Neuronal stem cell (in vitro differentiated cells): ENCODE measurements around the gene EGR1.

Experiments used
- DNase-seq: peaks from one replicate; pipeline ENCODE4 v3.0.0-alpha.2; 2013; ENCODE audit warnings: low spot score
- H2AFZ ChIP-seq: one replicate; pipeline ENCODE4 v1.6.1; 2013; ENCODE audit warnings: mild to moderate bottlenecking, low read length, inconsistent platforms
- H2AK5ac ChIP-seq: 2 replicates; pipeline ENCODE4 v1.6.1; 2013; ENCODE audit warnings: low read depth, mild to moderate bottlenecking, inconsistent platforms, low read length, moderate library complexity, mixed read lengths
- H2BK120ac ChIP-seq: 2 replicates; pipeline ENCODE4 v1.6.1; 2013; ENCODE audit warnings: low read depth, mild to moderate bottlenecking, inconsistent platforms, low read length, moderate library complexity, mixed read lengths
- H2BK12ac ChIP-seq: one replicate; pipeline ENCODE4 v1.6.1; 2013; ENCODE audit warnings: low read length, inconsistent platforms
- H2BK15ac ChIP-seq: 2 replicates; pipeline ENCODE4 v1.6.1; 2013; ENCODE audit warnings: mild to moderate bottlenecking, low read length, inconsistent platforms, mixed read lengths
- H2BK5ac ChIP-seq: one replicate; pipeline ENCODE4 v1.6.1; 2013; ENCODE audit warnings: inconsistent platforms, mild to moderate bottlenecking, low read length, moderate library complexity
- H3K14ac ChIP-seq: one replicate; pipeline ENCODE4 v1.6.1; 2013; ENCODE audit warnings: low read length, inconsistent platforms
- H3K18ac ChIP-seq: 2 replicates; pipeline ENCODE4 v1.6.1; 2013; ENCODE audit warnings: low read length, inconsistent platforms
- H3K23ac ChIP-seq: 2 replicates; pipeline ENCODE4 v1.6.1; 2013; ENCODE audit warnings: low read depth, mild to moderate bottlenecking, mixed read lengths, low read length, inconsistent platforms; ENCODE audit not compliant: poor library complexity
- H3K27ac ChIP-seq: replicated peaks from 3 replicates; pipeline ENCODE4 v1.5.1; 2013; ENCODE audit warnings: low read length, inconsistent platforms
- H3K27me3 ChIP-seq, 3 experiments: 2 replicates each; pipeline ENCODE4 v1.6.1; 2013; ENCODE audit warnings: low read length in 3 of 3, mild to moderate bottlenecking in 2 of 3, inconsistent platforms in 1 of 3, low read depth in 1 of 3, mixed read lengths in 1 of 3, moderate library complexity in 1 of 3; ENCODE audit not compliant: control insufficient read depth in 3 of 3, insufficient read depth in 3 of 3
- H3K36me3 ChIP-seq, 2 donors: replicated peaks in 1 of 2; 2 replicates each; pipeline ENCODE4 v1.6.1; 2013; ENCODE audit warnings: low read length in 2 of 2; ENCODE audit not compliant: control insufficient read depth in 2 of 2, insufficient read depth in 2 of 2
- H3K4ac ChIP-seq: 2 replicates; pipeline ENCODE4 v1.6.1; 2013; ENCODE audit warnings: inconsistent platforms, mild to moderate bottlenecking, low read length, moderate library complexity
- H3K4me1 ChIP-seq, 2 donors: 1 replicate in 1 of 2; 2 replicates in 1 of 2; pipeline ENCODE4 v1.6.1; 2013; ENCODE audit warnings: low read length in 2 of 2, low read depth in 1 of 2; ENCODE audit not compliant: control insufficient read depth in 2 of 2, insufficient read depth in 1 of 2
- H3K4me2 ChIP-seq: one replicate; pipeline ENCODE4 v1.6.1; 2013; ENCODE audit warnings: mild to moderate bottlenecking, low read length, inconsistent platforms; ENCODE audit not compliant: insufficient read depth, poor library complexity, severe bottlenecking
- H3K4me3 ChIP-seq, 2 donors: 2 replicates each; pipeline ENCODE4 v1.5.1; 2013; ENCODE audit warnings: low read length in 2 of 2, mild to moderate bottlenecking in 2 of 2, inconsistent platforms in 1 of 2, moderate library complexity in 1 of 2
- H3K79me1 ChIP-seq: one replicate; pipeline ENCODE4 v1.6.1; 2013; ENCODE audit warnings: low read depth, mild to moderate bottlenecking, inconsistent platforms, low read length, moderate library complexity
- H3K9ac ChIP-seq: one replicate; pipeline ENCODE4 v1.6.1; 2013; ENCODE audit warnings: mild to moderate bottlenecking, low read depth, low read length, inconsistent platforms; ENCODE audit not compliant: poor library complexity
- H3K9me3 ChIP-seq, 2 donors: replicated peaks in 1 of 2; 2 replicates each; pipeline versions ENCODE3 to v1.6.1; 2013; ENCODE audit warnings: low read length in 2 of 2, mild to moderate bottlenecking in 2 of 2, inconsistent platforms in 1 of 2, low read depth in 1 of 2, mixed read lengths in 1 of 2, moderate library complexity in 1 of 2; ENCODE audit not compliant: control insufficient read depth in 2 of 2, insufficient read depth in 1 of 2
- H4K8ac ChIP-seq: one replicate; pipeline ENCODE4 v1.6.1; 2013; ENCODE audit warnings: low read depth, mild to moderate bottlenecking, inconsistent platforms, low read length, moderate library complexity
- H4K91ac ChIP-seq: one replicate; pipeline ENCODE4 v1.6.1; 2013; ENCODE audit warnings: low read length, low read depth, mild to moderate bottlenecking, inconsistent platforms; ENCODE audit not compliant: poor library complexity
- WGBS, 2 donors: extraction: QIAGEN DNeasy Blood & Tissue Kit; methylation state at CpG; one replicate each; pipeline ENCODE4 v1.1.7; 2013; ENCODE audit warnings: missing lambda C conversion rate in 2 of 2, mixed read lengths in 1 of 2; ENCODE audit not compliant: insufficient read length in 2 of 2, insufficient replicate concordance in 1 of 2; ENCODE audit errors: extremely low coverage in 2 of 2; 5-methylcytosine and 5-hydroxymethylcytosine counted together

The EGR1 gene

GRCh38 chr5:138438003-138438723 is 27.1 kb upstream of the EGR1 start:
- no peak overlapping the region for H4K91ac ChIP-seq
- H3K18ac ChIP-seq, result peak overlapping the region; percentile 11
- no peaks in the 10 kb centered on the region for H3K9me3 ChIP-seq
- no peak overlapping the region for H2BK12ac ChIP-seq
- no peak overlapping the region for H2BK15ac ChIP-seq
- no peak overlapping the region for H2BK120ac ChIP-seq
- no peak overlapping the region for H3K14ac ChIP-seq
- peaks cover 14 to 26% of the 10 kb centered on the region in 2 donors for H3K4me1 ChIP-seq
- peak overlapping the region; percentile 51 for H3K4me2 ChIP-seq
- peak overlapping the region; percentile 32 for H3K27ac ChIP-seq
- peaks cover 22 to 56% of the 10 kb centered on the region in 2 donors for H3K36me3 ChIP-seq
- no peak overlapping the region for H2BK5ac ChIP-seq
- peak overlapping the region; percentile 91 for H2AFZ ChIP-seq
- H3K23ac ChIP-seq, result no peak overlapping the region
- no peak overlapping the region for H3K4ac ChIP-seq
- no CpG with 5 or more reads among the region's 11 CpGs for WGBS, 2 donors
- no peak overlapping the region for H4K8ac ChIP-seq
- peak overlapping the region; percentile 70 to 91 for H3K4me3 ChIP-seq
- no peak overlapping the region for H3K9ac ChIP-seq
- H3K27me3 ChIP-seq, result no peaks in the 10 kb centered on the region
- no peak for DNase-seq
- H3K79me1 ChIP-seq, result no peaks in the 10 kb centered on the region
- no peak overlapping the region for H2AK5ac ChIP-seq

- Histone ChIP-seq H2BK12ac (no peak within 1 kb of the TSS), H3K4me3 (peak within 1 kb of the TSS; percentile 87 to 91), H3K27ac (peak within 1 kb of the TSS; percentile 68), H3K27me3 (no peaks in the 10 kb centered on the region), H2BK120ac (no peak within 1 kb of the TSS), H3K23ac (peak within 1 kb of the TSS; percentile 82), H3K14ac (peak within 1 kb of the TSS; percentile 72), H3K9me3 (no peaks in the 10 kb centered on the region), H2AK5ac (peak within 1 kb of the TSS; percentile 82), H2AFZ (peak within 1 kb of the TSS; percentile 91), H3K9ac (peak within 1 kb of the TSS; percentile 87), H3K79me1 (no peaks in the 10 kb centered on the region), H2BK5ac (peak within 1 kb of the TSS; percentile 84), H4K8ac (no peak within 1 kb of the TSS), H4K91ac (no peak within 1 kb of the TSS), H3K4me1 (peaks cover 14 to 26% of the 10 kb centered on the region in 2 donors), H2BK15ac (peak within 1 kb of the TSS; percentile 91), H3K18ac (peak within 1 kb of the TSS; percentile 90), H3K4ac (no peak within 1 kb of the TSS), H3K4me2 (peak within 1 kb of the TSS; percentile 89), H3K36me3 (peaks cover 19 to 51% of the 10 kb centered on the region in 2 donors)
- DNase-seq, result peak; percentile 80
- WGBS, 2 donors, result no CpG with 5 or more reads among the region's 65 CpGs
Measured at GRCh38 chr5:138438724-138439476, 26.4 kb upstream of the EGR1 start, which contains the start of gene REEP2. Gene REEP2 (plus strand): TSS chr5:138439057. CDS start chr5:138439209, 152 bp downstream.

GRCh38 chr5:138439477-138440158 is 25.7 kb upstream of the EGR1 start:
- H3K36me3 ChIP-seq, result peaks cover 20 to 51% of the 10 kb centered on the region in 2 donors
- no peak overlapping the region for H4K91ac ChIP-seq
- peak overlapping the region; percentile 91 for H2BK15ac ChIP-seq
- peak overlapping the region; percentile 68 for H3K27ac ChIP-seq
- no peak overlapping the region for H3K23ac ChIP-seq
- H3K4me1 ChIP-seq, result peaks cover 14 to 26% of the 10 kb centered on the region in 2 donors
- H2BK12ac ChIP-seq, result no peak overlapping the region
- peak overlapping the region; percentile 91 for H2AFZ ChIP-seq
- no peaks in the 10 kb centered on the region for H3K79me1 ChIP-seq
- H3K4me3 ChIP-seq, result peak overlapping the region; percentile 87 to 91
- H3K9me3 ChIP-seq, result no peaks in the 10 kb centered on the region
- H3K27me3 ChIP-seq, result no peaks in the 10 kb centered on the region
- no peak overlapping the region for H2BK120ac ChIP-seq
- H4K8ac ChIP-seq, result no peak overlapping the region
- H3K4ac ChIP-seq, result no peak overlapping the region
- H3K4me2 ChIP-seq, result peak overlapping the region; percentile 89
- H3K18ac ChIP-seq, result peak overlapping the region; percentile 85
- H3K9ac ChIP-seq, result peak overlapping the region; percentile 87
- H2BK5ac ChIP-seq, result peak overlapping the region; percentile 84
- no CpG with 5 or more reads among the region's 20 CpGs for WGBS, 2 donors
- peak overlapping the region; percentile 72 for H3K14ac ChIP-seq
- no peak for DNase-seq
- H2AK5ac ChIP-seq, result peak overlapping the region; percentile 82
